Adrenal gland (tissue), 5 donors: ENCODE data around the gene FUT7.

Experiments used
- CTCF ChIP-seq, 6 experiments: fragments of 450-650 bp in 4 of 6; fragments of 200-600 bp in 2 of 6; sonication (generic) in 1 of 6; IDR thresholded peaks; 1 replicate in 5 of 6; 2 replicates in 1 of 6; pipeline versions ENCODE4 v1.5.1 to v1.8.0; 2016 to 2021; ENCODE audit warnings: antibody characterized with exemption in 6 of 6, mild to moderate bottlenecking in 2 of 6, moderate library complexity in 1 of 6
- POLR2A ChIP-seq, 2 donors: fragments of 450-650 bp; IDR thresholded peaks; one replicate each; pipeline ENCODE4 v1.6.1; 2017; ENCODE audit warnings: antibody characterized with exemption in 2 of 2, mild to moderate bottlenecking in 2 of 2, moderate library complexity in 1 of 2
- donor health status: DM: no; HTN: no; CAD: no.

- no peak for TF ChIP-seq POLR2A (IDR thresholded peaks at IDR 0.05)
- no peak for TF ChIP-seq CTCF (IDR thresholded peaks at IDR 0.05)
These were observed 9.3 kb downstream of the FUT7 start for GRCh38 chr9:137022662-137023008.
